Vagina (tissue), 2 donors: ENCODE data around the gene TRIO. TPM values are rescaled to one million over a fixed set of nuclear protein-coding genes. Genes with fewer than 3 reads are reported as not detected.

Source experiments
- DNase-seq, 2 donors: peaks; one replicate each; pipeline ENCODE4 v3.0.0-alpha.2; 2017; ENCODE audit errors: extremely low spot score in 2 of 2
- H3K27ac ChIP-seq: fragments of 200-600 bp; sonication (generic); one replicate; pipeline ENCODE4 v1.5.1; 2019
- H3K27me3 ChIP-seq: fragments of 200-600 bp; sonication (generic); one replicate; pipeline ENCODE4 v1.5.1; 2019
- H3K36me3 ChIP-seq, 2 donors: fragments of 200-600 bp; sonication (generic); one replicate each; pipeline ENCODE4 v1.5.1; 2017 to 2019
- H3K4me1 ChIP-seq: fragments of 200-600 bp; sonication (generic); one replicate; pipeline ENCODE4 v1.5.1; 2019
- H3K4me3 ChIP-seq, 2 donors: fragments of 200-600 bp; sonication (generic); 1 replicate in 1 of 2; 2 replicates in 1 of 2; pipeline ENCODE4 v1.5.1; 2016 to 2019
- H3K9me3 ChIP-seq: fragments of 200-600 bp; sonication (generic); one replicate; pipeline ENCODE4 v1.5.1; 2019
- CTCF ChIP-seq, 3 experiments: fragments of 450-650 bp in 2 of 3; fragments of 200-600 bp in 1 of 3; sonication (generic) in 1 of 3; IDR thresholded peaks; one replicate each; pipeline ENCODE4 v1.5.1; 2017 to 2019; ENCODE audit warnings: antibody characterized with exemption in 3 of 3, mild to moderate bottlenecking in 2 of 3, moderate library complexity in 2 of 3
- POLR2A ChIP-seq, 2 donors: fragments of 450-650 bp; IDR thresholded peaks; one replicate each; pipeline ENCODE4 v1.6.1; 2017; ENCODE audit warnings: antibody characterized with exemption in 2 of 2, mild to moderate bottlenecking in 2 of 2, moderate library complexity in 2 of 2
- POLR2AphosphoS5 ChIP-seq, 2 donors: sonication (generic); formaldehyde crosslinking; IDR thresholded peaks; one replicate each; pipeline ENCODE4 v1.9.0; 2017; ENCODE audit warnings: antibody characterized with exemption in 2 of 2, mild to moderate bottlenecking in 2 of 2, low read depth in 1 of 2; ENCODE audit not compliant: insufficient read depth in 1 of 2
- intact Hi-C: fragments of 100-400 bp; cut with DNase I; formaldehyde crosslinking; loops from one replicate; pipeline ENCODE4 v1.15.1; 2023
- total RNA-seq: library from RNA; depleted of rRNA; stranded (reverse); fragments of >200 nt; gene quantifications from one replicate; pipeline ENCODE4 v1.2.3, GENCODE V29; 2016

TRIO gene
- total RNA-seq, 1 donor from 2014 or later = 142 TPM

GRCh38 chr5:14186059-14186830, 43.1 kb downstream of the TRIO start:
- TF ChIP-seq POLR2AphosphoS5 (IDR thresholded peaks at IDR 0.05; ENCODE audit: insufficient read depth in 1 of 2, low read depth in 1 of 2) = peak in 1 of 2 donors; percentile 58
- no peak for TF ChIP-seq POLR2A (IDR thresholded peaks at IDR 0.05)
- Histone ChIP-seq H3K27me3 (no peaks in the 10 kb centered on the region), H3K4me3 (no peak overlapping the region), H3K9me3 (no peaks in the 10 kb centered on the region), H3K27ac (peak overlapping the region; percentile 80), H3K4me1 (peaks cover 73% of the 10 kb centered on the region), H3K36me3 (no peaks in the 10 kb centered on the region)
- intact Hi-C loops = no loop called here
- no peak for DNase-seq

GRCh38 chr5:14187157-14187556, 44.0 kb downstream of the TRIO start:
- intact Hi-C loops = no loop called here
- TF ChIP-seq CTCF (IDR thresholded peaks at IDR 0.05) (no peak), POLR2A (IDR thresholded peaks at IDR 0.05) (no peak), POLR2AphosphoS5 (IDR thresholded peaks at IDR 0.05; ENCODE audit: insufficient read depth in 1 of 2, low read depth in 1 of 2) (no peak)
- Histone ChIP-seq H3K4me1 (peaks cover 74% of the 10 kb centered on the region), H3K36me3 (no peaks in the 10 kb centered on the region), H3K27ac (peak overlapping the region; percentile 80), H3K27me3 (no peaks in the 10 kb centered on the region), H3K4me3 (no peak overlapping the region), H3K9me3 (no peaks in the 10 kb centered on the region)
- DNase-seq = no peak

- Histone ChIP-seq H3K27ac (peak overlapping the region; percentile 80), H3K36me3 (no peaks in the 10 kb centered on the region), H3K27me3 (no peaks in the 10 kb centered on the region), H3K4me3 (no peak overlapping the region), H3K4me1 (peaks cover 73% of the 10 kb centered on the region), H3K9me3 (no peaks in the 10 kb centered on the region)
- DNase-seq = no peak
- intact Hi-C loops = no loop called here
- TF ChIP-seq POLR2AphosphoS5 (IDR thresholded peaks at IDR 0.05; ENCODE audit: insufficient read depth in 1 of 2, low read depth in 1 of 2) (no peak), CTCF (IDR thresholded peaks at IDR 0.05) (no peak), POLR2A (IDR thresholded peaks at IDR 0.05) (no peak)
Observed at GRCh38 chr5:14187660-14188059, 44.5 kb downstream of the TRIO start.

- no peaks in the 10 kb centered on the region for H3K27me3 ChIP-seq
- H3K4me1 ChIP-seq = peaks cover 70% of the 10 kb centered on the region
- no peak overlapping the region for H3K27ac ChIP-seq
- no peak overlapping the region for H3K4me3 ChIP-seq
- no peaks in the 10 kb centered on the region for H3K36me3 ChIP-seq
- DNase-seq = no peak
- TF ChIP-seq CTCF (IDR thresholded peaks at IDR 0.05) (no peak), POLR2A (IDR thresholded peaks at IDR 0.05) (no peak), POLR2AphosphoS5 (IDR thresholded peaks at IDR 0.05; ENCODE audit: insufficient read depth in 1 of 2, low read depth in 1 of 2) (no peak)
- H3K9me3 ChIP-seq = no peaks in the 10 kb centered on the region
- intact Hi-C loops = no loop called here
Observed at GRCh38 chr5:14188778-14189177, 45.6 kb downstream of the TRIO start.

- peak overlapping the region; percentile 45 for H3K27ac ChIP-seq
- H3K36me3 ChIP-seq = no peaks in the 10 kb centered on the region
- peaks cover 62% of the 10 kb centered on the region for H3K4me1 ChIP-seq
- DNase-seq = no peak
- H3K9me3 ChIP-seq = no peaks in the 10 kb centered on the region
- TF ChIP-seq POLR2AphosphoS5 (IDR thresholded peaks at IDR 0.05; ENCODE audit: insufficient read depth in 1 of 2, low read depth in 1 of 2) = no peak
- no peak for TF ChIP-seq POLR2A (IDR thresholded peaks at IDR 0.05)
- TF ChIP-seq CTCF (IDR thresholded peaks at IDR 0.05) = no peak
- intact Hi-C loops = loop anchor here (10.0 kb wide), 1 partner anchor 45 kb away; the partner anchor contains the start of gene TRIO
- H3K4me3 ChIP-seq = no peak overlapping the region
- H3K27me3 ChIP-seq = no peaks in the 10 kb centered on the region
Observed at GRCh38 chr5:14189680-14190079, 46.5 kb downstream of the TRIO start.
